GM12864 (cell line): ENCODE data around the gene FNDC3B.

Experiments
- DNase-seq: peaks from one replicate; pipeline ENCODE4 v3.0.0-alpha.2; 2011; ENCODE audit warnings: low read depth
- H3K4me3 ChIP-seq: 2 replicates; pipeline ENCODE4 v1.5.1; 2011; ENCODE audit warnings: mild to moderate bottlenecking, low read depth, low read length, control low read depth
- CTCF ChIP-seq: IDR thresholded peaks from 2 replicates; pipeline ENCODE4 v1.5.1; 2011; ENCODE audit warnings: low read depth, mild to moderate bottlenecking, moderate library complexity, low read length, control low read depth, inconsistent platforms; ENCODE audit errors: missing control alignments

The FNDC3B gene

GRCh38 chr3:172219750-172220149 lies 180.4 kb downstream of the FNDC3B start:
- H3K4me3 ChIP-seq, result no peak overlapping the region
- DNase-seq, result no peak
- TF ChIP-seq CTCF, result no peak

GRCh38 chr3:172221547-172221946 lies 182.2 kb downstream of the FNDC3B start:
- no peak for TF ChIP-seq CTCF
- H3K4me3 ChIP-seq, result no peak overlapping the region
- DNase-seq, result no peak

GRCh38 chr3:172222478-172223071 lies 183.2 kb downstream of the FNDC3B start:
- DNase-seq, result no peak
- no peak overlapping the region for H3K4me3 ChIP-seq

GRCh38 chr3:172223870-172224269 lies 184.5 kb downstream of the FNDC3B start:
- DNase-seq, result no peak
- no peak overlapping the region for H3K4me3 ChIP-seq
- TF ChIP-seq CTCF, result no peak

More at GRCh38 chr3:172222478-172223071, 183.2 kb downstream of the FNDC3B start:
- TF ChIP-seq CTCF, result no peak

GRCh38 chr3:172224560-172225214 lies 185.3 kb downstream of the FNDC3B start:
- DNase-seq, result no peak
- TF ChIP-seq CTCF, result no peak
- no peak overlapping the region for H3K4me3 ChIP-seq

DNA sequence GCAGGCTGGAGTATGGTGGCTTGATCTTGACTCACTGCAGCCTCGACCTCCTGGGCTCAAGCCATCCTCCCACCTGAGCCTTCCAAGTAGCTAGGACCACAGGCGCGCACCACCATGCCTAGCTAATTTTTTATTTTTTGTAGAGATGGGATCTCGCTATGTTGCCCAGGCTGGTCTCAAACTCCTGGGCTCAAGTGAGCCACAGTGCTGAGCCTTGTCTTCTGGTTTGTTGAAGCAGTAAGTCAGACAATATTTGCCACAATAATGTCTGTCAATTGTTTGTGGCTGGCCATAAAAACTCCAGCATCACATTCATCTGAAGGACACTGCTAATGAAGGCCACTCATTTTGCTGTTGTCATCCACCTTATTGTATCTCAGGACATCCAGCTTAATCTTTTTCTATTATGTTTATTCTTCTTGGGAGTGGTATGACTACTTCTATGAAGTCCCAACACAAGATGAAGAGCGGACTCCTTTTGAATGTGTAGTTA lies 185.9 kb downstream of the FNDC3B start:
- no peak overlapping the region for H3K4me3 ChIP-seq
- no peak for TF ChIP-seq CTCF
- no peak for DNase-seq

GRCh38 chr3:172226831-172227230 lies 187.5 kb downstream of the FNDC3B start:
- DNase-seq, result no peak
- H3K4me3 ChIP-seq, result no peak overlapping the region
- TF ChIP-seq CTCF, result no peak
